Suprapubic skin (tissue), 3 donors: ENCODE data around the gene GRID1.

Experiments used
- CTCF ChIP-seq, 2 donors: fragments of 200-600 bp in 1 of 2; fragments of 450-650 bp in 1 of 2; sonication (generic) in 1 of 2; IDR thresholded peaks; one replicate each; pipeline ENCODE4 v1.5.1; 2016 to 2019; ENCODE audit warnings: antibody characterized with exemption in 2 of 2, mild to moderate bottlenecking in 1 of 2, moderate library complexity in 1 of 2
- EP300 ChIP-seq: sonication (generic); formaldehyde crosslinking; IDR thresholded peaks from one replicate; pipeline ENCODE4 v1.6.1; 2017; ENCODE audit warnings: antibody characterized with exemption

- TF ChIP-seq CTCF (IDR thresholded peaks at IDR 0.05), result no peak
- no peak for TF ChIP-seq EP300
These were observed 708.1 kb downstream of the GRID1 start for GRCh38 chr10:85658518-85658917.
